ENCODE results near the gene PAX8. TPM values are rescaled to one million over a fixed set of nuclear protein-coding genes. Genes with fewer than 3 reads are reported as not detected.
A peak's percentile ranks its signal among the peaks of the same experiment; 100 is the strongest.

The PAX8 gene
- total and polyA plus RNA-seq, 2 of the 13 experiments (the other 11 are each of a cell fraction or from before 2014, with no cell fraction given) = 1.5 to 8.8 TPM

- BruUV-seq (replicated peaks) = no TSS peak
- Histone ChIP-seq H3K9me3 (ENCODE audit: low read length) (no peaks in the 10 kb centered on the region), H3K9ac (ENCODE audit: insufficient read depth, low read depth, low read length) (no peak overlapping the region), H3K4me1 (ENCODE audit: insufficient read depth, low read length) (peaks cover 93% of the 10 kb centered on the region), H3K36me3 (replicated peaks in 1 of 2; ENCODE audit: control insufficient read depth in 1 of 2, insufficient read depth in 2 of 2, low read length in 2 of 2) (no peaks in the 10 kb centered on the region), H3K27ac (ENCODE audit: extremely low read length, insufficient read depth, low read length) (no peak overlapping the region), H3K4me3 (replicated peaks in 1 of 3; ENCODE audit: insufficient read depth in 1 of 3, low read depth in 2 of 3, low read length in 3 of 3) (no peak overlapping the region), H3K27me3 (ENCODE audit: control insufficient read depth in 1 of 2, insufficient read depth in 2 of 2, low read length in 2 of 2) (no peaks in the 10 kb centered on the region; a peak in 1 of 5 replicates), H2AFZ (ENCODE audit: low read length) (no peak overlapping the region), H4K20me1 (ENCODE audit: insufficient read depth, low read length) (no peaks in the 10 kb centered on the region), H3K79me2 (ENCODE audit: insufficient read depth, low read length) (no peaks in the 10 kb centered on the region), H3K4me2 (ENCODE audit: low read depth, low read length) (no peak overlapping the region)
- in situ Hi-C loops (cut with HindIII; ENCODE audit: extremely low pct_ligation_motif_present, low pct_unique_long_range_greater_than_20kb) = no loop called here
- CTCF ChIA-PET (ENCODE audit: low intra/inter-chr PET ratio, low total read pairs) = no interaction called here
- 97% methylated on average over 2 of the region's 2 CpGs for WGBS (ENCODE audit: low lambda C conversion rate)
- FAIRE-seq (no peak), ATAC-seq (no peak), DNase-seq (ENCODE audit: low spot score) (no peak)
- TF ChIP-seq TCF12 (IDR thresholded peaks at IDR 0.05) = no peak
- TF ChIP-seq TCF12 (CRISPR knock-in tag; IDR thresholded peaks at IDR 0.05) = no peak
- TF ChIP-seq, protein P1, sequence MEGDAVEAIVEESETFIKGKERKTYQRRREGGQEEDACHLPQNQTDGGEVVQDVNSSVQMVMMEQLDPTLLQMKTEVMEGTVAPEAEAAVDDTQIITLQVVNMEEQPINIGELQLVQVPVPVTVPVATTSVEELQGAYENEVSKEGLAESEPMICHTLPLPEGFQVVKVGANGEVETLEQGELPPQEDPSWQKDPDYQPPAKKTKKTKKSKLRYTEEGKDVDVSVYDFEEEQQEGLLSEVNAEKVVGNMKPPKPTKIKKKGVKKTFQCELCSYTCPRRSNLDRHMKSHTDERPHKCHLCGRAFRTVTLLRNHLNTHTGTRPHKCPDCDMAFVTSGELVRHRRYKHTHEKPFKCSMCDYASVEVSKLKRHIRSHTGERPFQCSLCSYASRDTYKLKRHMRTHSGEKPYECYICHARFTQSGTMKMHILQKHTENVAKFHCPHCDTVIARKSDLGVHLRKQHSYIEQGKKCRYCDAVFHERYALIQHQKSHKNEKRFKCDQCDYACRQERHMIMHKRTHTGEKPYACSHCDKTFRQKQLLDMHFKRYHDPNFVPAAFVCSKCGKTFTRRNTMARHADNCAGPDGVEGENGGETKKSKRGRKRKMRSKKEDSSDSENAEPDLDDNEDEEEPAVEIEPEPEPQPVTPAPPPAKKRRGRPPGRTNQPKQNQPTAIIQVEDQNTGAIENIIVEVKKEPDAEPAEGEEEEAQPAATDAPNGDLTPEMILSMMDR (CRISPR knock-in tag; IDR thresholded peaks at IDR 0.05) = 0 out of 2 replicates have a peak, but pooled peaks have one; percentile 2
- 0 out of 2 replicates have a peak, but pooled peaks have one; percentile 45 for TF ChIP-seq CHCHD3 (CRISPR knock-in tag; IDR thresholded peaks at IDR 0.05)
- intact Hi-C loops (cut with micrococcal nuclease; ENCODE audit: unreplicated experiment) = loop anchor here (5.0 kb wide), 1 partner anchor 66 kb away; no protein-coding TSS in a partner anchor
- POLR2A ChIA-PET = interaction anchor here (1.7 to 2.2 kb wide), 4 partner anchors 11 to 36 kb away, joined by 6 to 14 read pairs (median 8); no protein-coding TSS in a partner anchor
These were observed 62.4 kb downstream of the PAX8 start for GRCh38 chr2:113216321-113216720.

DNA sequence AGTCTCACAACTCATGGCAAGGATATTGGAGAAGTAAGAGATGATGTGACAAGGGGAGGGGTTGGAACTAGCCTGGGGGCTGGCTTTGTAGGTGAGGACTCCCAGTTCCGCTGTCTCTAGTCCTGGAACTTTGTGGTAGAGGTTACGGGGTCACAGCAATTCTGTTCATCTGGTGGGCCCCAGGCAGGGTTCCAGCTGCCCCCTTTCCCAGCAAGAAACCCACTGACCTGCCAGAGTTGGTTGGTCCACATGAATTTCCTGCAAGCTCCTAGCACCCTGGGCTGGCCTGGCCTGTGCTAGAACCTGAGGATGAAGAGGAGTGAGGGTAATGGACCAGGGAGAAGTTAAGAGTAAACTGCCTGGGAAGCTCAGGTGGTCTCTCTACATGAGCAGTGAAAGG is 63.7 kb downstream of the PAX8 start:
- Histone ChIP-seq H3K4me2 (ENCODE audit: low read depth, low read length) (no peak overlapping the region), H3K9ac (ENCODE audit: insufficient read depth, low read depth, low read length) (no peak overlapping the region), H3K79me2 (ENCODE audit: insufficient read depth, low read length) (no peaks in the 10 kb centered on the region), H2AFZ (ENCODE audit: low read length) (no peak overlapping the region), H3K27me3 (ENCODE audit: control insufficient read depth in 1 of 2, insufficient read depth in 2 of 2, low read length in 2 of 2) (no peaks in the 10 kb centered on the region; a peak in 1 of 5 replicates), H3K4me3 (replicated peaks in 1 of 3; ENCODE audit: insufficient read depth in 1 of 3, low read depth in 2 of 3, low read length in 3 of 3) (no peak overlapping the region), H3K9me3 (ENCODE audit: low read length) (no peaks in the 10 kb centered on the region), H4K20me1 (ENCODE audit: insufficient read depth, low read length) (no peaks in the 10 kb centered on the region), H3K27ac (ENCODE audit: extremely low read length, insufficient read depth, low read length) (no peak overlapping the region), H3K36me3 (replicated peaks in 1 of 2; ENCODE audit: control insufficient read depth in 1 of 2, insufficient read depth in 2 of 2, low read length in 2 of 2) (no peaks in the 10 kb centered on the region), H3K4me1 (ENCODE audit: insufficient read depth, low read length) (peaks cover 92% of the 10 kb centered on the region)
- FAIRE-seq (no peak), ATAC-seq (no peak), DNase-seq (ENCODE audit: low spot score) (no peak)
- no TSS peak for BruUV-seq (replicated peaks)
- WGBS (ENCODE audit: low lambda C conversion rate) = 100% methylated on average over 2 of the region's 2 CpGs
- POLR2A ChIA-PET = interaction anchor here (1.2 kb wide), 1 partner anchor 11 kb away, joined by 3 read pairs; no protein-coding TSS in a partner anchor
- CTCF ChIA-PET (ENCODE audit: low intra/inter-chr PET ratio, low total read pairs) = no interaction called here
- intact Hi-C loops (cut with micrococcal nuclease; ENCODE audit: unreplicated experiment) = loop anchor here (5.0 kb wide), 1 partner anchor 67 kb away; no protein-coding TSS in a partner anchor
- in situ Hi-C loops (cut with HindIII; ENCODE audit: extremely low pct_ligation_motif_present, low pct_unique_long_range_greater_than_20kb) = no loop called here
- TF ChIP-seq ARNT2 (CRISPR knock-in tag; IDR thresholded peaks at IDR 0.05; ENCODE audit: low read depth) (no peak), ZNF383 (CRISPR knock-in tag; IDR thresholded peaks at IDR 0.05; ENCODE audit: borderline replicate concordance) (no peak), MYPOP (CRISPR knock-in tag; IDR thresholded peaks at IDR 0.05) (no peak), TARDBP (CRISPR knock-in tag; IDR thresholded peaks at IDR 0.05) (no peak), MYC (CRISPR knock-in tag; IDR thresholded peaks at IDR 0.05; ENCODE audit: borderline replicate concordance) (no peak), KDM3A (CRISPR knock-in tag; IDR thresholded peaks at IDR 0.05; ENCODE audit: low read depth) (no peak), ZUFSP (CRISPR knock-in tag; IDR thresholded peaks at IDR 0.05; ENCODE audit: borderline replicate concordance) (no peak), CC2D1A (CRISPR knock-in tag; IDR thresholded peaks at IDR 0.05) (no peak), CENPT (CRISPR knock-in tag; IDR thresholded peaks at IDR 0.05; ENCODE audit: low read depth) (no peak)
